Progenitor cell of endocrine pancreas (in vitro differentiated cells): ENCODE data around the gene FOLR2. TPM values are rescaled to one million over a fixed set of nuclear protein-coding genes. Genes with fewer than 3 reads are reported as not detected.
"Not testable (repeated sequence)": the region's sequence is repeated elsewhere in the genome, so short reads cannot be mapped to it uniquely, and the experiment has no call there.

ENCODE experiments used
- DNase-seq: peaks from one replicate; pipeline ENCODE4 v3.0.0; 2021; ENCODE audit warnings: low spot score; ENCODE audit not compliant: unreplicated experiment
- H3K27ac Mint-ChIP-seq: 2 replicates; pipeline ENCODE4 v1.8.0; 2021; ENCODE audit warnings: mild to moderate bottlenecking, moderate library complexity, mixed read lengths
- H3K27me3 Mint-ChIP-seq: 2 replicates; pipeline ENCODE4 v1.8.0; 2021; ENCODE audit warnings: mixed read lengths
- H3K36me3 Mint-ChIP-seq: 2 replicates; pipeline ENCODE4 v1.8.0; 2022; ENCODE audit warnings: mixed read lengths; ENCODE audit not compliant: insufficient read depth
- H3K4me1 Mint-ChIP-seq: 2 replicates; pipeline ENCODE4 v1.8.0; 2021; ENCODE audit warnings: low read depth, mixed read lengths
- H3K4me3 Mint-ChIP-seq: 2 replicates; pipeline ENCODE4 v1.8.0; 2021; ENCODE audit warnings: low read depth, mild to moderate bottlenecking, moderate library complexity, mixed read lengths
- H3K9me3 Mint-ChIP-seq: 2 replicates; pipeline ENCODE4 v1.8.0; 2021; ENCODE audit warnings: low read depth, mixed read lengths
- CTCF ChIP-seq: fragments of 200-600 bp; sonication (generic); IDR thresholded peaks from one replicate; pipeline ENCODE4 v1.5.0; 2021; ENCODE audit warnings: antibody characterized with exemption, mild to moderate bottlenecking; ENCODE audit not compliant: unreplicated experiment
- total RNA-seq: library from RNA; stranded (reverse); gene quantifications from 2 replicates; pipeline ENCODE4 v1.2.1, GENCODE V29; 2021

The FOLR2 gene
- total RNA-seq, 1 donor from 2014 or later = not detected

DNA sequence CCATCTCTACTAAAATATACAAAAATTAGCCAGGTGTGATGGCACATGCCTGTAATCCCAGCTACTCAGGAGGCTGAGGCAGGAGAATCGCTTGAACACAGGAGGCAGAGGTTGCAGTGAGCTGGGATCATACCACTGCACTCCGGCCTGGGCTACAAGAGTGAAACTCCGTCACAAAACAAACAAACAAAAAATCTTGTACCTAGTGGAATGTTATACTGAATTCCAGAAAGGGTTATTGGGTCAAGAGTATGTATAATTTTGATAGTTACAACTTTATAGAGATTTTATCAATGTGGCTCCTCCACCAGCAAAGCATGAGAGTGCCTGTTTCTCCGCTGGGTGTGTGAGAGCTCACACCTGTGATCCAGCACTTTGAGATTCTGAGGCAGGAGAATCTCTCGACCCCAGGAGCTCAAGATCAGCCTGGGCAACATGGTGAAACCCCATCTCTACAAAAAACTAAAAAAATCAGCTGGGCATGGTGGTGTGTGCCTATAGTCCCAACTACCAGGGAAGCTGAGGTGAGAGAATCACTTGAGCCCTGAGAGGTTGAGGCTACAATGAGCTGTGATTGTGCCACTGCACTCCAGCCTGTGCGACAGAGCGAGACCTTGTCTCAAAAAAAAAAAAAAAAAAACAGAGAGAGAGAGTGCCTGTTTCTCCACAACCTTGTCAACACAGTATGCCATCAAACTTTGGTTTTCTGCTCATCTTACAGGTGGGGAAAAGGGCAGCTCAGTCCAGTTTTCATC is 37.4 kb upstream of the FOLR2 start:
- Mint-ChIP-seq H3K4me3 (no peak overlapping the region), H3K27me3 (peaks cover 8% of the 10 kb centered on the region), H3K4me1 (peaks cover 3% of the 10 kb centered on the region), H3K27ac (no peak overlapping the region), H3K9me3 (no peaks in the 10 kb centered on the region), H3K36me3 (no peaks in the 10 kb centered on the region)
- no peak for TF ChIP-seq CTCF
- no peak for DNase-seq

GRCh38 chr11:72179804-72180396 is 36.7 kb upstream of the FOLR2 start:
- Mint-ChIP-seq H3K27me3 (peaks cover 8% of the 10 kb centered on the region), H3K36me3 (no peaks in the 10 kb centered on the region), H3K4me3 (no peak overlapping the region), H3K27ac (no peak overlapping the region), H3K4me1 (peaks cover 3% of the 10 kb centered on the region), H3K9me3 (no peaks in the 10 kb centered on the region)
- DNase-seq = no peak
- TF ChIP-seq CTCF = no peak

- DNase-seq, H3K36me3 Mint-ChIP-seq, H3K4me1 Mint-ChIP-seq, H3K27ac Mint-ChIP-seq, H3K4me3 Mint-ChIP-seq, H3K27me3 Mint-ChIP-seq, H3K9me3 Mint-ChIP-seq: not testable (repeated sequence)
Measured at GRCh38 chr11:72180892-72181552, 35.6 kb upstream of the FOLR2 start.

DNA sequence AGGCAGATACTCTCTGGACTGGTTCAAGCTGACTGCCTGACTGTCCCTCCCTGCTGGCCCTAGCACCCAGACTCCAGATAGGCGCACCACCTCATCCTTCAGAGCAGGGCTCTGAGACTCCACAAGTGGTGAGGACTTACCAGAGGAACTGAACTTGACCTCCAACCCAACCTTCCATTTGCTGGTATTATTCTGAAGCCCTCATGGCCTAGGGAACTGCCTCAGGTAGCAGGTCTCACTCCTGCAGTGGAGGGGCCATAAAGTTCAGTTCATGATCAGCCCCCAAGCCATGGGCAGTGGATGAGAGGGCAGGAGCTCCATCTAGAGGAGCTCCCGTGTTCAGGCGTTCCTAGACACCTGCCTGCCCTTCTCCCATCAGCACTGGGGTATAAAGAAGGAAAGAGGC is 35.0 kb upstream of the FOLR2 start:
- TF ChIP-seq CTCF = peak; percentile 29
- not testable (repeated sequence) for H3K27me3 Mint-ChIP-seq, H3K9me3 Mint-ChIP-seq, DNase-seq, H3K27ac Mint-ChIP-seq, H3K36me3 Mint-ChIP-seq, H3K4me1 Mint-ChIP-seq, H3K4me3 Mint-ChIP-seq

DNA sequence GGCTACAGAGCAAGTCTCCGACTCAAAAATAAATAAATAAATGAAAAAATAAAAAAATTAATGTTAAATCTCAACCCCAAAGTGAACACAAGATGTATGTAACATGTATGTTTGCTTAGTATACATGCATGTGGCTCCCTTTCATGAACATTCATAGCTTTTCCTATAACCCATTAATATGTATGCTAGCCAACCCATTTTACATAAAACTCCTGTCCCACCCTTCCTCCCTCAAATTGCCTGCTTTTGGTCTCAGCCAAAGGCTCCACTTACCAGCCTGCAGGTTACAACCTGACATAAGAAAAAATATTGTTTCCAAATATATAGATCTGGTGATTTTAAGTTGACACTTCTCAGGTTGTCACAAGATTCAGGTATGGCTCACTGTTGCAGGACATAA is 28.3 kb upstream of the FOLR2 start:
- Mint-ChIP-seq H3K27me3 (no peaks in the 10 kb centered on the region), H3K4me1 (peaks cover 18% of the 10 kb centered on the region), H3K9me3 (no peaks in the 10 kb centered on the region), H3K36me3 (no peaks in the 10 kb centered on the region), H3K27ac (no peak overlapping the region), H3K4me3 (no peak overlapping the region)
- no peak for DNase-seq
- TF ChIP-seq CTCF = no peak
